ENCODE data around the gene RANGAP1. TPM values are rescaled to one million over a fixed set of nuclear protein-coding genes. Genes with fewer than 3 reads are reported as not detected.

Gene RANGAP1
- total and polyA plus RNA-seq, 8 donors, result 18.9 to 127 (median 38.5) TPM

DNA sequence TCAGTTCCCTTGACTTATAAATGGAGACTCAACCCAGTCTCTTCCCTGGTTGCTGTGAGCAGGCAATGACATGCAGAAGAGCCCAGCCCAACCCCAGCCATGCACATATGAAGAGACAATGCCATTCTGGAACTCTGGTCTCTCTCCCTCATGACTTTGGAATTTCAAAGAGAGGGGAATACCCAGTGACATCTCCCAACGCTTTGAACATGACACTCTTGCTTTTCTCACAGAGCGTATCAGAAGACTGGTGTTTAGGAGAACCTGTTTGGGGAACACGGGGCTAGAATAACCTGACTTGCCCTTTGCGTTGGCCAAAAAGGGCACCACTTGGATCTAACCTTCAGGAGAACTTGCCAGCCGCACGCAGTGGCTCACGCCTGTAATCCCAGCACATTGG lies 12.9 kb downstream of the RANGAP1 start:
- peaks cover 82 to 100% (median 97%) of the 10 kb centered on the region in 4 donors for H3K36me3 ChIP-seq
- WGBS, 5 donors, result 93 to 98% (median 97%) methylated on average over 6 to 7 of the region's 7 CpGs
- no peak for DNase-seq
- H3K9me3 ChIP-seq, result no peaks in the 10 kb centered on the region
- H3K27ac ChIP-seq, result no peak overlapping the region
- TF ChIP-seq, protein P1, sequence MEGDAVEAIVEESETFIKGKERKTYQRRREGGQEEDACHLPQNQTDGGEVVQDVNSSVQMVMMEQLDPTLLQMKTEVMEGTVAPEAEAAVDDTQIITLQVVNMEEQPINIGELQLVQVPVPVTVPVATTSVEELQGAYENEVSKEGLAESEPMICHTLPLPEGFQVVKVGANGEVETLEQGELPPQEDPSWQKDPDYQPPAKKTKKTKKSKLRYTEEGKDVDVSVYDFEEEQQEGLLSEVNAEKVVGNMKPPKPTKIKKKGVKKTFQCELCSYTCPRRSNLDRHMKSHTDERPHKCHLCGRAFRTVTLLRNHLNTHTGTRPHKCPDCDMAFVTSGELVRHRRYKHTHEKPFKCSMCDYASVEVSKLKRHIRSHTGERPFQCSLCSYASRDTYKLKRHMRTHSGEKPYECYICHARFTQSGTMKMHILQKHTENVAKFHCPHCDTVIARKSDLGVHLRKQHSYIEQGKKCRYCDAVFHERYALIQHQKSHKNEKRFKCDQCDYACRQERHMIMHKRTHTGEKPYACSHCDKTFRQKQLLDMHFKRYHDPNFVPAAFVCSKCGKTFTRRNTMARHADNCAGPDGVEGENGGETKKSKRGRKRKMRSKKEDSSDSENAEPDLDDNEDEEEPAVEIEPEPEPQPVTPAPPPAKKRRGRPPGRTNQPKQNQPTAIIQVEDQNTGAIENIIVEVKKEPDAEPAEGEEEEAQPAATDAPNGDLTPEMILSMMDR (IDR thresholded peaks at IDR 0.05), result no peak
- TF ChIP-seq EP300 (IDR thresholded peaks at IDR 0.05), result no peak
- TF ChIP-seq POLR2A (IDR thresholded peaks at IDR 0.05), result no peak
- no peak for TF ChIP-seq POLR2AphosphoS5 (IDR thresholded peaks at IDR 0.05)
- intact Hi-C loops (cut with DNase I; ENCODE audit: low total_unique reads), result no loop called here
- H3K27me3 ChIP-seq, result no peaks in the 10 kb centered on the region
- no peak overlapping the region for H3K4me3 ChIP-seq
- no peaks in the 10 kb centered on the region for H3K4me1 ChIP-seq

DNA sequence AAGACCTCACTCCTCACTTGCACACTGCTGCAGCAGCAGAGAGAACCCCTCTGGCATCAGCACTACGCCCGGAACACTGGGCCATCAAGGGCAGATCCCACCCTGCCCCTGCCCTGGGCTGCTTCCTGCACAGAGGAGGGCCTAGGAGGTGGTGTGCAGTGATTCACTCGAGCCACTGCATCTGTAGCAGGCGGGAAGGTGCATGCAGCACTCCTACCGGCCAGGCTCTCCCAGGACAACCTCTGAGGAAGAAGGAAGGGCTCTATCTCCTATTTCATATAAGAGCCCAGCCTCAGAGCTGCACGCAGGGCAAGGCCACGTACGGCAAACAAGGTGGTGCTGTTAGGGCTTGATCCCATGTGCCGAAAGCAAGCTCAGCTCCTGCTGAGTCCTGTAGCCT lies 14.2 kb downstream of the RANGAP1 start:
- intact Hi-C loops (cut with DNase I; ENCODE audit: low total_unique reads), result no loop called here
- Histone ChIP-seq H3K4me1 (no peaks in the 10 kb centered on the region), H3K36me3 (peaks cover 87 to 100% (median 100%) of the 10 kb centered on the region in 4 donors), H3K9me3 (no peaks in the 10 kb centered on the region), H3K27me3 (no peaks in the 10 kb centered on the region), H3K4me3 (no peak overlapping the region), H3K27ac (no peak overlapping the region)
- no peak for TF ChIP-seq POLR2AphosphoS5 (IDR thresholded peaks at IDR 0.05)
- no peak for TF ChIP-seq EP300 (IDR thresholded peaks at IDR 0.05)
- no peak for TF ChIP-seq POLR2A (IDR thresholded peaks at IDR 0.05)
- TF ChIP-seq, protein P1 (IDR thresholded peaks at IDR 0.05), result no peak
- WGBS, 5 donors, result 83 to 95% (median 89%) methylated on average over 4 to 9 of the region's 9 CpGs
- DNase-seq, result no peak

DNA sequence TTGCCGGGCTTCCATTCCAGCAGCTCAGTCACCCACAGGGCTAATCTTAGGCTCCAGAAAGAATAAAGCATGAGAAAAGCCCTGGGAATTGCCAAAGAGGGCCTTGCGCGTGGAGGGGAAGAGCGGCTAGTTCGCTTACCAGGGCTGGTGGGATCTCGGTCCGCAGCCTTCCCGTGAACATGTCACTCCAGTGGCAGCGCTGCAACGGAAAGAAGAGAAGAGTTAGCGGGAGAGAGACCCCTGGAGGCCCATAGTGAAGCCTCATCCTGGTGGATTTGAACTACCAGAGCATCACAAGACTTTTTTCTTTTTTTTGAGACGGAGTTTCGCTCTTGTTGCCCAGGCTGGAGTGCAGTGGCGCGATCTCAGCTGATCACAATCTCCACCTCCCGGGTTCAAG lies 18.0 kb downstream of the RANGAP1 start:
- Histone ChIP-seq H3K27ac (no peak overlapping the region), H3K36me3 (peaks cover 82 to 98% (median 97%) of the 10 kb centered on the region in 4 donors), H3K4me3 (no peak overlapping the region), H3K9me3 (no peaks in the 10 kb centered on the region), H3K4me1 (no peaks in the 10 kb centered on the region), H3K27me3 (no peaks in the 10 kb centered on the region)
- WGBS, 5 donors, result 91 to 98% (median 97%) methylated on average over 16 of the region's 16 CpGs
- TF ChIP-seq POLR2AphosphoS5 (IDR thresholded peaks at IDR 0.05) (no peak), EP300 (IDR thresholded peaks at IDR 0.05) (no peak), POLR2A (IDR thresholded peaks at IDR 0.05) (no peak)
- TF ChIP-seq, protein P1 (IDR thresholded peaks at IDR 0.05), result no peak
- intact Hi-C loops (cut with DNase I; ENCODE audit: low total_unique reads), result no loop called here
- DNase-seq, result no peak

DNA sequence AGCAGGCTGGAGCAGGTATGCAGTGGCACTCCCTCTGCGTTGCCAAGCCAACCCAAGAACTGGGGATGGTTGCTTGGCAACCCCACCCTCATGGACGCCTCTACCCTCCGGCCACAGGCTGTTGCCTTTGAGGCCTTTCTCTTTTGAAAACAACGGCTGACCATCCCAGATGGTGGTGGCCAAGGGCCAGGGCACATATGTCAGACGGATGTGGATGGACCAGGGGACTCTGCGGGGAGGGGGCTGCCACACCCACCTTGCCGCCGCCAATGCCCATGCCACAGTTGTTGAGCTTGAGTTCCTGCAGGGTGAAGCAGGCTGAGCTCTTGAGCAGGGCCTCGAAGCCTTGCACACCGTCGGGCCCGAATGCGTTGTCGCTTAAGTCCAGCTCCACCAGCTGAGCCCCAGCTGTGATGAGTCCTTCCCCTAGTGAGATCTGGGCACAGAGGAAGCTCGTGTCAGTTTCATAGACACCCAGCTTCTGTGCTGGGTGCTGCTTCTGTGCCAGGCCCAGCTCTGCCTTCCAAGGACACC lies 21.5 kb downstream of the RANGAP1 start:
- H3K36me3 ChIP-seq, result peaks cover 83 to 98% (median 97%) of the 10 kb centered on the region in 4 donors
- no peak for TF ChIP-seq POLR2A (IDR thresholded peaks at IDR 0.05)
- TF ChIP-seq POLR2AphosphoS5 (IDR thresholded peaks at IDR 0.05), result no peak
- no peak for TF ChIP-seq EP300 (IDR thresholded peaks at IDR 0.05)
- TF ChIP-seq, protein P1 (IDR thresholded peaks at IDR 0.05), result no peak
- no peak overlapping the region for H3K4me3 ChIP-seq
- peak in 1 of 2 donors; percentile 39 for DNase-seq
- WGBS, 5 donors, result 86 to 93% (median 91%) methylated on average over 11 to 15 of the region's 15 CpGs
- H3K27ac ChIP-seq, result no peak overlapping the region
- intact Hi-C loops (cut with DNase I; ENCODE audit: low total_unique reads), result no loop called here
- H3K4me1 ChIP-seq, result peaks cover 0 to 3% (median 0%) of the 10 kb centered on the region in 4 donors
- H3K9me3 ChIP-seq, result no peaks in the 10 kb centered on the region
- H3K27me3 ChIP-seq, result no peaks in the 10 kb centered on the region

Measured in stomach (tissue), 9 donors.